Measurements from ENCODE around the gene HEG1.

The HEG1 gene

GRCh38 chr3:125013095-125013494 lies 42.7 kb downstream of the HEG1 start:
- H3K27me3 Mint-ChIP-seq (ENCODE audit: low read depth), result no peaks in the 10 kb centered on the region
- H3K27ac Mint-ChIP-seq, result no peak overlapping the region
- TF ChIP-seq CTCF (IDR thresholded peaks at IDR 0.05; ENCODE audit: unreplicated experiment in 3 of 3), result no peak
- H3K4me1 Mint-ChIP-seq, result no peaks in the 10 kb centered on the region
- peaks cover 46% of the 10 kb centered on the region for H3K36me3 Mint-ChIP-seq (ENCODE audit: low read depth)
- no peaks in the 10 kb centered on the region for H3K9me3 Mint-ChIP-seq
- no peak overlapping the region for H3K4me3 Mint-ChIP-seq

- Mint-ChIP-seq H3K4me1 (no peaks in the 10 kb centered on the region), H3K27ac (no peak overlapping the region), H3K36me3 (ENCODE audit: low read depth) (peaks cover 43% of the 10 kb centered on the region), H3K27me3 (ENCODE audit: low read depth) (no peaks in the 10 kb centered on the region), H3K9me3 (no peaks in the 10 kb centered on the region), H3K4me3 (no peak overlapping the region)
- no peak for TF ChIP-seq CTCF (IDR thresholded peaks at IDR 0.05; ENCODE audit: unreplicated experiment in 3 of 3)
Measured at GRCh38 chr3:125011941-125012340, 43.9 kb downstream of the HEG1 start.

GRCh38 chr3:125010393-125010792 lies 45.4 kb downstream of the HEG1 start:
- H3K9me3 Mint-ChIP-seq, result no peaks in the 10 kb centered on the region
- no peaks in the 10 kb centered on the region for H3K27me3 Mint-ChIP-seq (ENCODE audit: low read depth)
- H3K36me3 Mint-ChIP-seq (ENCODE audit: low read depth), result peaks cover 38% of the 10 kb centered on the region
- no peak overlapping the region for H3K27ac Mint-ChIP-seq
- no peak for TF ChIP-seq CTCF (IDR thresholded peaks at IDR 0.05; ENCODE audit: unreplicated experiment in 3 of 3)
- no peak overlapping the region for H3K4me3 Mint-ChIP-seq
- H3K4me1 Mint-ChIP-seq, result peaks cover 10% of the 10 kb centered on the region

GRCh38 chr3:125008766-125009165 lies 47.0 kb downstream of the HEG1 start:
- no peaks in the 10 kb centered on the region for H3K9me3 Mint-ChIP-seq
- peaks cover 30% of the 10 kb centered on the region for H3K36me3 Mint-ChIP-seq (ENCODE audit: low read depth)
- peak overlapping the region in 1 of 3 experiments; percentile 84 for H3K27ac Mint-ChIP-seq
- no peak for TF ChIP-seq CTCF (IDR thresholded peaks at IDR 0.05; ENCODE audit: unreplicated experiment in 3 of 3)
- H3K27me3 Mint-ChIP-seq (ENCODE audit: low read depth), result no peaks in the 10 kb centered on the region
- H3K4me1 Mint-ChIP-seq, result peaks cover 21% of the 10 kb centered on the region
- no peak overlapping the region for H3K4me3 Mint-ChIP-seq

GRCh38 chr3:125006291-125006731 lies 49.5 kb downstream of the HEG1 start:
- no peak for TF ChIP-seq CTCF (IDR thresholded peaks at IDR 0.05; ENCODE audit: unreplicated experiment in 3 of 3)
- H3K36me3 Mint-ChIP-seq (ENCODE audit: low read depth), result peaks cover 23% of the 10 kb centered on the region
- H3K27me3 Mint-ChIP-seq (ENCODE audit: low read depth), result no peaks in the 10 kb centered on the region
- H3K9me3 Mint-ChIP-seq, result no peaks in the 10 kb centered on the region
- H3K27ac Mint-ChIP-seq, result peak overlapping the region; percentile 49 to 72 (median 57)
- no peak overlapping the region for H3K4me3 Mint-ChIP-seq
- H3K4me1 Mint-ChIP-seq, result peaks cover 45% of the 10 kb centered on the region

- no peaks in the 10 kb centered on the region for H3K9me3 Mint-ChIP-seq
- peaks cover 24% of the 10 kb centered on the region for H3K36me3 Mint-ChIP-seq (ENCODE audit: low read depth)
- H3K4me3 Mint-ChIP-seq, result no peak overlapping the region
- no peaks in the 10 kb centered on the region for H3K27me3 Mint-ChIP-seq (ENCODE audit: low read depth)
- no peak for TF ChIP-seq CTCF (IDR thresholded peaks at IDR 0.05; ENCODE audit: unreplicated experiment in 3 of 3)
- peaks cover 45% of the 10 kb centered on the region for H3K4me1 Mint-ChIP-seq
- peak overlapping the region in 2 of 3 experiments; percentile 51 to 72 for H3K27ac Mint-ChIP-seq
Measured at GRCh38 chr3:125005676-125006075, 50.1 kb downstream of the HEG1 start.
